ENCODE results near the gene LAMB2. TPM values are rescaled to one million over a fixed set of nuclear protein-coding genes. Genes with fewer than 3 reads are reported as not detected.

The LAMB2 gene
- total RNA-seq, 2 experiments from 2014 or later: 0.44 TPM; not detected in 1

GRCh38 chr3:49162751-49163419 lies 30.0 kb upstream of the LAMB2 start:
- no peak overlapping the region for H3K27ac ChIP-seq (ENCODE audit: low read depth, low read length, poor library complexity, severe bottlenecking)
- no peaks in the 10 kb centered on the region for H3K9me2 ChIP-seq (ENCODE audit: insufficient read depth, low read length)
- CTCF ChIA-PET (ENCODE audit: unreplicated experiment): no interaction called here
- no peak overlapping the region for H3K4me2 ChIP-seq (ENCODE audit: low read length)
- peaks cover 16% of the 10 kb centered on the region for H3K4me1 ChIP-seq (ENCODE audit: insufficient read depth, low read length, poor library complexity, severe bottlenecking)
- DNase-seq (ENCODE audit: low spot score): no peak
- peaks cover 10% of the 10 kb centered on the region; the same call in 1 of the 2 replicates for H3K79me2 ChIP-seq (ENCODE audit: insufficient read depth, low read depth, low read length)
- POLR2A ChIA-PET: no interaction called here
- no peak overlapping the region for H3K4me3 ChIP-seq (ENCODE audit: low read depth, low read length, poor library complexity, severe bottlenecking)
- no peak overlapping the region for H2AFZ ChIP-seq (ENCODE audit: low read length)
- intact Hi-C loops (cut with micrococcal nuclease; ENCODE audit: unreplicated experiment): no loop called here
- peaks cover 30% of the 10 kb centered on the region for H3K36me3 ChIP-seq (ENCODE audit: insufficient read depth, low read length)
- no TSS peak for BruUV-seq (replicated peaks)
- no peaks in the 10 kb centered on the region for H4K20me1 ChIP-seq (ENCODE audit: insufficient read depth, low read length)
- peaks cover 4% of the 10 kb centered on the region; the same call in 1 of the 2 replicates for H3K9me3 ChIP-seq (ENCODE audit: low read length)
- TF ChIP-seq, protein P1, sequence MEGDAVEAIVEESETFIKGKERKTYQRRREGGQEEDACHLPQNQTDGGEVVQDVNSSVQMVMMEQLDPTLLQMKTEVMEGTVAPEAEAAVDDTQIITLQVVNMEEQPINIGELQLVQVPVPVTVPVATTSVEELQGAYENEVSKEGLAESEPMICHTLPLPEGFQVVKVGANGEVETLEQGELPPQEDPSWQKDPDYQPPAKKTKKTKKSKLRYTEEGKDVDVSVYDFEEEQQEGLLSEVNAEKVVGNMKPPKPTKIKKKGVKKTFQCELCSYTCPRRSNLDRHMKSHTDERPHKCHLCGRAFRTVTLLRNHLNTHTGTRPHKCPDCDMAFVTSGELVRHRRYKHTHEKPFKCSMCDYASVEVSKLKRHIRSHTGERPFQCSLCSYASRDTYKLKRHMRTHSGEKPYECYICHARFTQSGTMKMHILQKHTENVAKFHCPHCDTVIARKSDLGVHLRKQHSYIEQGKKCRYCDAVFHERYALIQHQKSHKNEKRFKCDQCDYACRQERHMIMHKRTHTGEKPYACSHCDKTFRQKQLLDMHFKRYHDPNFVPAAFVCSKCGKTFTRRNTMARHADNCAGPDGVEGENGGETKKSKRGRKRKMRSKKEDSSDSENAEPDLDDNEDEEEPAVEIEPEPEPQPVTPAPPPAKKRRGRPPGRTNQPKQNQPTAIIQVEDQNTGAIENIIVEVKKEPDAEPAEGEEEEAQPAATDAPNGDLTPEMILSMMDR (conservative IDR thresholded peaks at IDR 0.05; ENCODE audit: low read length): no peak
- TF ChIP-seq EZH2phosphoT487 (IDR thresholded peaks at IDR 0.05; ENCODE audit: borderline replicate concordance, low read depth, low read length): no peak

GRCh38 chr3:49161808-49162530 lies 29.1 kb upstream of the LAMB2 start:
- DNase-seq (ENCODE audit: low spot score): no peak
- no peak overlapping the region for H3K27ac ChIP-seq (ENCODE audit: low read depth, low read length, poor library complexity, severe bottlenecking)
- ChIA-PET POLR2A (no interaction called here), CTCF (ENCODE audit: unreplicated experiment) (no interaction called here)
- H4K20me1 ChIP-seq (ENCODE audit: insufficient read depth, low read length): no peaks in the 10 kb centered on the region
- intact Hi-C loops (cut with micrococcal nuclease; ENCODE audit: unreplicated experiment): no loop called here
- H3K9me3 ChIP-seq (ENCODE audit: low read length): peaks cover 4% of the 10 kb centered on the region; the same call in 1 of the 2 replicates
- peaks cover 16% of the 10 kb centered on the region for H3K4me1 ChIP-seq (ENCODE audit: insufficient read depth, low read length, poor library complexity, severe bottlenecking)
- peaks cover 30% of the 10 kb centered on the region for H3K36me3 ChIP-seq (ENCODE audit: insufficient read depth, low read length)
- BruUV-seq (replicated peaks): no TSS peak
- H3K4me2 ChIP-seq (ENCODE audit: low read length): no peak overlapping the region
- H3K79me2 ChIP-seq (ENCODE audit: insufficient read depth, low read depth, low read length): peaks cover 10% of the 10 kb centered on the region; the same call in 1 of the 2 replicates
- H2AFZ ChIP-seq (ENCODE audit: low read length): no peak overlapping the region
- no peaks in the 10 kb centered on the region for H3K9me2 ChIP-seq (ENCODE audit: insufficient read depth, low read length)
- TF ChIP-seq, protein P1 (conservative IDR thresholded peaks at IDR 0.05; ENCODE audit: low read length): no peak
- no peak for TF ChIP-seq EZH2phosphoT487 (IDR thresholded peaks at IDR 0.05; ENCODE audit: borderline replicate concordance, low read depth, low read length)
- H3K4me3 ChIP-seq (ENCODE audit: low read depth, low read length, poor library complexity, severe bottlenecking): no peak overlapping the region

GRCh38 chr3:49161197-49161596 lies 28.3 kb upstream of the LAMB2 start:
- H3K4me1 ChIP-seq (ENCODE audit: insufficient read depth, low read length, poor library complexity, severe bottlenecking): peaks cover 9% of the 10 kb centered on the region
- H3K4me3 ChIP-seq (ENCODE audit: low read depth, low read length, poor library complexity, severe bottlenecking): no peak overlapping the region
- H3K79me2 ChIP-seq (ENCODE audit: insufficient read depth, low read depth, low read length): peaks cover 10% of the 10 kb centered on the region; the same call in 1 of the 2 replicates
- no TSS peak for BruUV-seq (replicated peaks)
- no peaks in the 10 kb centered on the region for H4K20me1 ChIP-seq (ENCODE audit: insufficient read depth, low read length)
- H3K9me3 ChIP-seq (ENCODE audit: low read length): no peaks in the 10 kb centered on the region
- H2AFZ ChIP-seq (ENCODE audit: low read length): no peak overlapping the region
- TF ChIP-seq, protein P1 (conservative IDR thresholded peaks at IDR 0.05; ENCODE audit: low read length): no peak
- TF ChIP-seq EZH2phosphoT487 (IDR thresholded peaks at IDR 0.05; ENCODE audit: borderline replicate concordance, low read depth, low read length): no peak
- H3K4me2 ChIP-seq (ENCODE audit: low read length): no peak overlapping the region
- intact Hi-C loops (cut with micrococcal nuclease; ENCODE audit: unreplicated experiment): no loop called here
- peaks cover 30% of the 10 kb centered on the region for H3K36me3 ChIP-seq (ENCODE audit: insufficient read depth, low read length)
- CTCF ChIA-PET (ENCODE audit: unreplicated experiment): no interaction called here
- POLR2A ChIA-PET: no interaction called here
- H3K9me2 ChIP-seq (ENCODE audit: insufficient read depth, low read length): no peaks in the 10 kb centered on the region
- no peak for DNase-seq (ENCODE audit: low spot score)
- no peak overlapping the region for H3K27ac ChIP-seq (ENCODE audit: low read depth, low read length, poor library complexity, severe bottlenecking)

Measured in OCI-LY7 (cell line).